Activated naive CD8-positive, alpha-beta T cell treated with anti-CD3 and anti-CD28 coated beads, Interleukin-2, amount 10 ng/mL, durations not matched to agents 7 days and 5 days (primary cell): ENCODE results near the gene CCDC86. TPM values are rescaled to one million over a fixed set of nuclear protein-coding genes. Genes with fewer than 3 reads are reported as not detected.

ENCODE experiments used
- ATAC-seq: fragments of 150-1000 bp; cut with Tn5 transposase; one replicate; pipeline ENCODE4 v1.10.0; 2021; ENCODE audit warnings: low read depth, moderate library complexity
- POLR2A ChIA-PET: fragments of 350-600 bp; sonication (Branson Sonifier 250); formaldehyde crosslinking; loops from one replicate; lab custom pipeline; 2021; ENCODE audit warnings: antibody characterized with exemption; lab: Charles Lee
- DNase-seq: peaks from one replicate; pipeline ENCODE4 v3.0.0; 2021
- H3K27ac Mint-ChIP-seq: one replicate; pipeline ENCODE4 v1.8.0; 2022; ENCODE audit warnings: mild to moderate bottlenecking, mixed read lengths
- H3K27me3 Mint-ChIP-seq: one replicate; pipeline ENCODE4 v1.8.0; 2022; ENCODE audit warnings: mild to moderate bottlenecking, moderate library complexity, mixed read lengths
- H3K36me3 Mint-ChIP-seq: one replicate; pipeline ENCODE4 v1.8.0; 2021; ENCODE audit warnings: mild to moderate bottlenecking, mixed read lengths
- H3K4me1 Mint-ChIP-seq: one replicate; pipeline ENCODE4 v1.8.0; 2021; ENCODE audit warnings: mixed read lengths
- H3K4me3 Mint-ChIP-seq: one replicate; pipeline ENCODE4 v1.8.0; 2022; ENCODE audit warnings: mild to moderate bottlenecking, moderate library complexity, mixed read lengths
- H3K9me3 Mint-ChIP-seq: one replicate; pipeline ENCODE4 v1.8.0; 2021; ENCODE audit warnings: mixed read lengths
- total RNA-seq, 2 experiments: library from RNA; stranded (reverse); gene quantifications; one replicate each; pipeline ENCODE4 v1.2.3, GENCODE V29; 2021

The CCDC86 gene
- total RNA-seq, 2 experiments from 2014 or later, result 16.9 to 17.1 TPM

DNA sequence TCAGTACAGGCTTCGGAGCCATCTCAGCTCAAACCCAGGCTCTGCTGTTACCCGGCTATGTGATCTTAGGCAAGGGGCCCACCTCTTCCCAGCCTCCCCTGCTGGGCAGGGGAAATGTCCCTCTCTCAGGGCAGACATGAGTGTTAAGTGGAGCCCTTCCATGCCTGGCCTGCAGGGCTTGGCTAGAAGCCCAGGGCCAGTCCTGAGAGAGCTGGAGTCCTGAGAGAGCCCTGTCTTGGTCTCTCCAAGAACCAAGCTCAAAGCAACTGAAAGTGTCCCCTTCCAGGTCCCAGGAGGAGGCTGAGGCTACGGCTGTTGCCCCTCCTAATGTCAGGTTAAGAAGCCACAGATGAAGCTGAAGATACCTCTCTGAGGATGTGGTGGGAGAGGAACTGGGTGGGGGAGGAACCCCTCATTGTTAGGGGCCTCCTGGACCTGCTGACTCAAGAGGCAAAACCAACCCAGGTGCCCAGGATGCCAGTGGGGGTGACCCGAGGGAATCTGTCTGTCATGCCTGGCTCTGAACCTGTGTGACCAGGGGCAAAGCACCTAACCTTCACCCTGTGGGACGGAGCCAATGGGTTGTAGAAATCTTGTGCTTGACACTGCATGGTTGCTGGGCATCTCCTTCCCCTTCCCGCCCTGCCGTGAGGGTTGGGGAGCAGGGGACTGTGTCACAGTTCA is 29.6 kb downstream of the CCDC86 start:
- peak; percentile 59 for DNase-seq
- POLR2A ChIA-PET, result interaction anchor here (0.7 to 2.2 kb wide), 9 partner anchors 11 to 39 kb away, joined by 3 to 13 read pairs (median 4); partner anchors contain the start of genes CCDC86 and PTGDR2
- no peaks in the 10 kb centered on the region for H3K27me3 Mint-ChIP-seq
- H3K9me3 Mint-ChIP-seq, result no peaks in the 10 kb centered on the region
- H3K27ac Mint-ChIP-seq, result peak overlapping the region; percentile 85
- H3K4me1 Mint-ChIP-seq, result peaks cover 56% of the 10 kb centered on the region
- H3K36me3 Mint-ChIP-seq, result no peaks in the 10 kb centered on the region
- H3K4me3 Mint-ChIP-seq, result peak overlapping the region; percentile 59
- peak; percentile 62 for ATAC-seq

DNA sequence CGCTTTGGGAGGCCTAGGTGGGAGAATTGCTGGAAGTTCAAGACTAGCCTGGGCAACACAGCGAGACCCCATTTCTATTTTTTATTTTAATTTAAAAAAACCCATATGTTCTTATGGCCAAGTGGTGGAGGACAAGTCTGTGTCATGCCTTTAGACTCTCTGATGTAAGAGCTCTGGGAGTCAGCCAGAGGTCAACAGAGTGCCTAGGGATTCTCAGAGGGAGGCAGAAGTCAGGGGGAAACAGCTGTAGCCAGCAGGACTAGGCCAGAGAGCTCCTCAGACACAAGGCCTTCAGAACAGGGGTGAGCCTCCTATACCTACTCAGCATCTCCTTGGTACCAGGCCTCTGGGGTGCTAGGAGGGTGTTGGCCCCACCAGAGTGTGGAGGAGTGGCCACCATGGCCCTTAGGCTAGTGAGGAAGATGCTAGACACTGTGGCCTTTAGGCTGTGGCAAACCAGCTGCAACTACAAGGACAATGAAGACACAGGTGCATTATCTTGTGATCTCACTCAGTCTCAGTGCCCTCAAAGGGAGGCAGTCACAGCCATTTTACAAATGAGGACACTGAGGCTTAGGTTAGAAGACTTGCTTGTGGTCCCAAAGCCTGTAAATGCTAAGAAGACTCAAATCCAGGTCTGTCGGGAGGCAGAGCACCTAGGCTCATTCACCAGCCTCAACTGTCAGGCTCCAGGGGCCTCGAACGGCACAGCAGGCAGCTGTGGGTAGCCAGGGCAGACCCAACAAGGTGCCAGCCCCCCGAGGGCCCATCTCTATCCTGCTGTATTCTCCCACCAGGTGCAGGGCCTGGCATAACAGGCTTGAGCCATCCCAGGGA is 30.4 kb downstream of the CCDC86 start:
- peaks cover 54% of the 10 kb centered on the region for H3K4me1 Mint-ChIP-seq
- H3K4me3 Mint-ChIP-seq, result peak overlapping the region; percentile 59
- peak overlapping the region; percentile 70 for H3K27ac Mint-ChIP-seq
- DNase-seq (no peak), ATAC-seq (no peak)
- H3K9me3 Mint-ChIP-seq, result no peaks in the 10 kb centered on the region
- no peaks in the 10 kb centered on the region for H3K36me3 Mint-ChIP-seq
- H3K27me3 Mint-ChIP-seq, result no peaks in the 10 kb centered on the region
- POLR2A ChIA-PET, result interaction anchor here (0.7 to 2.2 kb wide), 8 partner anchors 12 to 40 kb away, joined by 3 to 13 read pairs (median 4); partner anchors contain the start of genes CCDC86 and PTGDR2

DNA sequence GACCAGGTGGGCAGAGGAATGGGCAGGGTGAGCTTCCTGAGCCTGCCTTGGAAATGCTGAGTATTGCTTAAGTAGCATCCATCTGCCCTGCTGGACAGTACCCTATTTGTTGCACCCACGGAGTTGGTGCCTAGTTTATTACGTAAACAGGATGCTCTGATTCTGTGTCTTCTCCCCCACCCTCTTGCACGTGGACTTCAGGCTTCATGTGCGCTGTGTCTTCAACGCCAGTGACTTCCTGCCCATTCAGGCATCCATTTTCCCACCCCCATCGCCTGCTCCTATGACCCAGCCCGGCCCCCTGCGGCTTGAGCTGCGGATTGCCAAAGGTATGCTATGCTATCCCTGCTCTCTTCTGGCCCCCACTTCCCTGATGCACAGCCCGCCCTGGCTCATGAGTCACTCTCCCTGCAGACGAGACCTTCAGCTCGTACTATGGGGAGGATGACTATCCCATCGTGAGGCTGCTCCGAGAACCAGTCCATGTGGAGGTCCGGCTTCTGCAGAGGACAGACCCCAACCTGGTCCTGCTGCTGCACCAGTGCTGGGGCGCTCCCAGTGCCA is 31.1 kb downstream of the CCDC86 start:
- no peak for ATAC-seq
- POLR2A ChIA-PET, result interaction anchor here (2.2 kb wide), 1 partner anchor 17 kb away, joined by 7 read pairs; the partner anchor contains the start of gene PTGDR2
- Mint-ChIP-seq H3K9me3 (no peaks in the 10 kb centered on the region), H3K4me3 (no peak overlapping the region), H3K4me1 (peaks cover 53% of the 10 kb centered on the region), H3K27ac (peak overlapping the region; percentile 62), H3K27me3 (no peaks in the 10 kb centered on the region), H3K36me3 (no peaks in the 10 kb centered on the region)
- DNase-seq, result no peak

DNA sequence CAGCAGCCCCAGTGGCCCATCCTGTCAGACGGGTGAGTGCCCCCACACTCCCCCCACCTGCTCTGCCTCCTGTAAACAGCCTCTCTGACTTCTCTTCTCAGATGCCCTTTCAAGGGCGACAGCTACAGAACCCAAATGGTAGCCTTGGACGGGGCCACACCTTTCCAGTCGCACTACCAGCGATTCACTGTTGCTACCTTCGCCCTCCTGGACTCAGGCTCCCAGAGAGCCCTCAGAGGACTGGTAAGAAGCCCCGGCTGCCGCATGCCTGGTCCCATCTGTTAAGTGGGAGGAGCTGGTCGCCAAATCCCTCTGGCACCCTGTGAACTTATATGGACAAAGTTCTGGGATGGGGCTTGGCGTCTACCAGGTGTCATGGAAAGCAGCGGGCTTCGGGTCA is 31.6 kb downstream of the CCDC86 start:
- Mint-ChIP-seq H3K9me3 (no peaks in the 10 kb centered on the region), H3K27ac (peak overlapping the region; percentile 62), H3K36me3 (no peaks in the 10 kb centered on the region), H3K27me3 (no peaks in the 10 kb centered on the region), H3K4me1 (peaks cover 48% of the 10 kb centered on the region), H3K4me3 (no peak overlapping the region)
- DNase-seq (no peak), ATAC-seq (no peak)
- POLR2A ChIA-PET, result no interaction called here

DNA sequence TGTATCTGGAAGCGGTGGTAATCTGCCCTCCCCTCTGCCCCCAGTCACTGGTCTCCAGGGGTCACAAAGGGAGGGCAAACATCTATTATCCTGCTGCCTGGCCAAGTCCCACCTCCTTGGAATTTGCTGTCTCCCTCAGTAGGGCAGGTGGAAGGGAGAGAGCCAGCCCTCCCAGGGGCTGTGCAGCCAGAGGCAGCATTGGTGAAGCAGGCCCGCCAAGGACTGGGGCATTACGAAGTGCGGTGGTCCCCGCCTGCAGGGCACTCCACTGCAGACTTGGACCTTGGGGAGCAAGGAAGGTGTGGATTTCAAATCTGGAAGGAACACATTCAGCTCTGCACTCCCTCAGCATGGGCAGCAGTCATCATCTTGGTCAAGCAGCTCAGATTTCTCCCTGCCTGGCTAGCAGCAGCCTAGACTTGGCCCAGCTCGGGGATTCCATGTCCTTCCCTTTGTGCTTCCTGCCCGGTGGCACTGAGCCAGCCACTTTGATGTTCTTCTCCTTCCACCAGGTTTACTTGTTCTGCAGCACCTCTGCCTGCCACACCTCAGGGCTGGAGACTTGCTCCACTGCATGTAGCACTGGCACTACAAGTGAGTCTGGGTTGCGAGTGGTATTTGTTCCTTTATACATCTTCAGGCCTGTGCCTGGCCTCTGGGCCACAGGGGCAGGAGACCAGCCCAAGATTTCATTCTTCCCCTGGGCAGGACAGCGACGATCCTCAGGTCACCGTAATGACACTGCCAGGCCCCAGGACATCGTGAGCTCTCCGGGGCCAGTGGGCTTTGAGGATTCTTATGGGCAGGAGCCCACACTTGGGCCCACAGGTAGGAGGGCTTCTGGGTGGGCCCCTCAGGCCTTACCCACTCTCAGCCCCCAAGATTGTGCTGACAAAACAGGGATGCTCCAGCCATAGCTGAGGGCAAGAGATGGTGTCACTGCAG is 32.8 kb downstream of the CCDC86 start:
- ATAC-seq (no peak), DNase-seq (no peak)
- peaks cover 3% of the 10 kb centered on the region for H3K36me3 Mint-ChIP-seq
- H3K4me3 Mint-ChIP-seq, result no peak overlapping the region
- no peaks in the 10 kb centered on the region for H3K27me3 Mint-ChIP-seq
- POLR2A ChIA-PET, result no interaction called here
- peak overlapping the region; percentile 54 for H3K27ac Mint-ChIP-seq
- H3K9me3 Mint-ChIP-seq, result no peaks in the 10 kb centered on the region
- peaks cover 41% of the 10 kb centered on the region for H3K4me1 Mint-ChIP-seq

DNA sequence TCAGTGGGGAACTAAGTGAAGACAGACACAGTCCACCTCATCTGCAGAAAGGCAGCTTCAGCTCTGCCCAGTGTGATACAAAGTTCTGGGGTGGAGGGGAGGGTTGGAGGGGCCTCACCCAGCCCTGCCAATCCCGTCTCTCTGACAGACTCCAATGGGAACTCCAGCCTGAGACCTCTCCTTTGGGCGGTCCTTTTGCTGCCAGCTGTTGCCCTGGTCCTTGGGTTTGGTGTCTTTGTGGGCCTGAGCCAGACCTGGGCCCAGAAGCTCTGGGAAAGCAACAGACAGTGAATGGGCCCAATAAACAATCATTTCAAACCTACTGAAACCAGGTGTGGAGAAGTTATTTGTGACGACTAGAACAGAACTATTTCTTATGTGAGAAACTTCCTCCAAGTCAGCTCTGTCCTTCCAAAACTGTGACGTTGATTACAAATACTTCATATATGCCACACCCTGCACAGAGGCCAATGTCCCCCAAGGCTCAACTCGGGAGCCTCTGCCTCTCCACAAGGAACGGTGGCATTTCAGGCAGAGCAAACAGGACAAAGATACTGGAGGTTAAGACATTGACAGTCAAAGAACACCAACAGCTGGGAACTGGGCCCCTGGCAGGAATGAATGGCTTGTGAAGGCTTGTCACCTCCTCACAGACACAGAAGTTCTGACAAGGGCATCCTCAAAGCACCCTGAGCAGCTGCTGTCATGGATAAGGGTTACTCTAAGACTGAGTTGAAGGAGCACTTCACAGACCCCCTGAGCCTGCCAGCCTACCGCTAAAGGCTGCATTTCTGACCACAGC is 33.7 kb downstream of the CCDC86 start:
- no peak overlapping the region for H3K27ac Mint-ChIP-seq
- DNase-seq, result no peak
- no peak overlapping the region for H3K4me3 Mint-ChIP-seq
- no peaks in the 10 kb centered on the region for H3K27me3 Mint-ChIP-seq
- no peak for ATAC-seq
- POLR2A ChIA-PET, result no interaction called here
- peaks cover 3% of the 10 kb centered on the region for H3K36me3 Mint-ChIP-seq
- H3K4me1 Mint-ChIP-seq, result peaks cover 36% of the 10 kb centered on the region
- H3K9me3 Mint-ChIP-seq, result no peaks in the 10 kb centered on the region

DNA sequence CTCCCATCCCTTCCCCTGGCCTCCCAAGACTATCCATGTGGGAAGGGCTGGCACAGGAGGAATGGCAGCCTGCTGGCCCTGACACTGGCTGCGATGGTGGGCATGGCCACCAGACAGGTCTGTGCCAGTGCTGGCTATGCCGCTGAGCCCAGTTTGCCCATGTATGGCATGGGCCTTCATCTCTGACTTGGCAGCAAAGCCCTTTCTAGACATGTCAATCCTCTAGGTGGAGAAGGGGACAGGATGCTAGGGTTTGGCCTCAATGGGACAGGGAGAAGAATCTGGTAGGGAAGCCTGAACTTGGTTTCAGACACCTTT is 34.2 kb downstream of the CCDC86 start:
- H3K27ac Mint-ChIP-seq, result peak overlapping the region; percentile 30
- peaks cover 33% of the 10 kb centered on the region for H3K4me1 Mint-ChIP-seq
- no peaks in the 10 kb centered on the region for H3K27me3 Mint-ChIP-seq
- DNase-seq, result no peak
- H3K9me3 Mint-ChIP-seq, result no peaks in the 10 kb centered on the region
- no peak for ATAC-seq
- no peak overlapping the region for H3K4me3 Mint-ChIP-seq
- POLR2A ChIA-PET, result no interaction called here
- H3K36me3 Mint-ChIP-seq, result peaks cover 3% of the 10 kb centered on the region

DNA sequence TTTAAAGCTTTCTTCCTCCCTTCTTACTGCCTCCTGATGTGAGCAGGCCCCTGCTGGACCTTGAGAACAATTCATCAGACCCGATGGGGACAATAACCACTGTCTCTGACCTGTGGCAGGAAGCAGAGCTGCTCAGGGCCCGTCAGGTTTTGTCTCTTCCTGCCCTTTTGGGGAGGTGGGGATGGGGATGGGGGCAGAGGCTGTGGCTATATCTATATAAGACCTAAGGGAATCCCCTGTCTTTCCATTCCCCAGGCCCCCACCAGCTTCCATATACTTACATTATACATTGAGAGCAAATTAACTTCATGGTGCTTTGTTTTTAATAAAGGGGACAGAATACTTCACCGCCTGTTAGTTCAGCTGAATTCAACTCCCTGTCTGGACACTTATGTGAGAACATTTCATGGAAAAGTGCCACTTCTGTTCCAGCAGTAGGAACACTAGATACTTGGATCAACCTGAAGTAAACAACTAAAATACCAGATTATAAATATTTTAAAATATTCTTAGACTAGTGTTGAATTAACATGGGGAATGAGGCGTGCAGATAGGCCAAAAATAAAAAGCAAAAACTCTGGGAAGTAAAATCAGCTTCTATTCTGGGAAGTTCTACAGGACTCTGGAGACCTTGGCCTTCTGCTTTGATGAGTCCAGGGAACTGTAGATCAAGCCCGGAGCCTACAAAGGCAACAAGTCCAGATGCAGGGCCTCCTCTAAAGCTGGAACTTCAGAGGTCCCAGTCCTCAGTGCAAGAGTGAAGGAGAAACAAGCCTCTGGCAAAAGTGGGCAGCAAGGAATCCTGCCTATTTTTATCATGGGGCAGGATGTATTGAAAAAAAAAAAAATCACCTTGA is 36.6 kb downstream of the CCDC86 start:
- peaks cover 15% of the 10 kb centered on the region for H3K4me1 Mint-ChIP-seq
- H3K36me3 Mint-ChIP-seq, result peaks cover 9% of the 10 kb centered on the region
- DNase-seq, result no peak
- no peak for ATAC-seq
- no peaks in the 10 kb centered on the region for H3K27me3 Mint-ChIP-seq
- H3K27ac Mint-ChIP-seq, result no peak overlapping the region
- POLR2A ChIA-PET, result no interaction called here
- no peak overlapping the region for H3K4me3 Mint-ChIP-seq
- no peaks in the 10 kb centered on the region for H3K9me3 Mint-ChIP-seq

DNA sequence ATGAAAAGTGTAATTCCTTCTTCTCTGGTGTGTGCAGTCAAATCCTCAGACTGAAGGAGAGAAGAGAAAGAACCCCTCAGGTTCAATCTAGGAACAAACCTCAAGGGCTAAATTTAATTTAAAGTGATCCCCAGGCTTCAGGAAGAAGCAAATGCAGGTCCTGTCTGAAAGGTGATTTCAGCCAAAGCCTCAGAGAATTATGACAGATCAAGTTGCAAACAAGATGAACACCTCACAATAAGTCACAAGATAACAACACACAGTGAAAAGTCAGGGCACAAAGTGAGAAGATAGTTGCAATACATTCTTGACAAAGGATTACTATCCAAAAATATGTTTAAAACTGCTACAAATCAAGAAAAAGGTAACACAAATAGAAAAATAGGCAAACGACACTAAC is 37.2 kb downstream of the CCDC86 start:
- DNase-seq (no peak), ATAC-seq (no peak)
- no peak overlapping the region for H3K27ac Mint-ChIP-seq
- H3K36me3 Mint-ChIP-seq, result peaks cover 13% of the 10 kb centered on the region
- no peak overlapping the region for H3K4me3 Mint-ChIP-seq
- no peaks in the 10 kb centered on the region for H3K27me3 Mint-ChIP-seq
- H3K9me3 Mint-ChIP-seq, result no peaks in the 10 kb centered on the region
- POLR2A ChIA-PET, result no interaction called here
- H3K4me1 Mint-ChIP-seq, result peaks cover 11% of the 10 kb centered on the region

DNA sequence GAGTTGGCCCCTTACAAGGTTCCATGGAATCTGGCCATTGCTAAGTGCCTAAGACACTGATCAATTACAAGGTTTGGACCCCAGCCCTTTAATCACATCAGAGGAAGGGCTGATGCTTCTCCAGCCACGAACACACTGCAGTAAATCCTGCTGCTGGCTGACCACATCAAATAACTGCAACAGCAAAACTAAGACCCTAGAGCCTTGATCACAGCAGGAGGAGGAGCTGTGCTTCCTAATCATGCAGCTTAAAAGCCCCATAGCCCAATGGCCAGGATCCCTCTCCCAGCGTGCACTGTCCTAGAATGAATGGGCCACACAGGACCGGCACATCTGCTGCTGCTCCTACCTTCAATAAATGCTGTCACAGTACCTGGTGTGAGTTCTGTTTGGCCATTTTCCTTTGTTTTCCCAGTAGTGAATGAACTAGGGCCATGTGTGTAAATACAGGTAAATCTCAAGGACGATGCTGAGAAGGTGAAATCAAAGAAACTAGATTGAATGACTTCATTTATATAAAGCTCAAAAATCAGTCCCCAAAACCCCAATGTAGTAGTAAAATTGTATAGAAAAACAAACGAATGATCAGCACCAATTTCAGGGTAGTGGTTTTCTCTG is 38.2 kb downstream of the CCDC86 start:
- peaks cover 15% of the 10 kb centered on the region for H3K36me3 Mint-ChIP-seq
- POLR2A ChIA-PET, result no interaction called here
- no peaks in the 10 kb centered on the region for H3K27me3 Mint-ChIP-seq
- H3K27ac Mint-ChIP-seq, result no peak overlapping the region
- H3K9me3 Mint-ChIP-seq, result no peaks in the 10 kb centered on the region
- DNase-seq (no peak), ATAC-seq (peak; percentile 36)
- H3K4me1 Mint-ChIP-seq, result peaks cover 9% of the 10 kb centered on the region
- H3K4me3 Mint-ChIP-seq, result no peak overlapping the region

DNA sequence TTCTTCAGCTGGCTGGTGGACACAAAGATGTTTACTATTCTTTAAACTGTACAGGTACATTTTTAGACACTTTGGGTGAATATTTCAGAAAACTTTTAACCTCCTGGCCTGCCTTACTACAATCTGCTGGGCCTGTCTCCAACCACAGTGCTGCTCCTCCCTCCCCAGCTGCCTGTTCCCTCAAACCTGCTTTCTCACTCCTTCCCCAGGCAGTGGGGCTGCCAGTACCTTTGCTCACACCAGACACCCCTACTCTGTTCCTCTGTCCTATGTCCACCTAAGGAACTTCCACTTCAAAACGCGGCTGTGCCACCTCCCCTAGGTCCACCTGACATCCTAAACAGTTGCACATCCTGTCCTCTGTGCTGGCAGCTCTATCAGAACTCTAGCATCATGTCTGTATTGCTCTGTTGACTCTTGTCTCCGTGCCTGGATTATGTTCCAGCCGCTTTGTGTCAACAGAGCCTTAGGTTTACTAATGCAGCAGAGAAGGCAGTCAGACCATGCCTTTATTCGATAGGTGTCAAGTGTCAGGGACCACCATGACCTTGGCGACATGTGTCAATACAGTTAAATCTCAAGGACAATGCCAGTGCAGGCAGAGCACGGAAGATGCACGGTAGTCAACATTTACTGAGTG is 38.9 kb downstream of the CCDC86 start:
- H3K27ac Mint-ChIP-seq, result peak overlapping the region; percentile 49
- H3K27me3 Mint-ChIP-seq, result no peaks in the 10 kb centered on the region
- peaks cover 9% of the 10 kb centered on the region for H3K4me1 Mint-ChIP-seq
- no peak for DNase-seq
- no peak for ATAC-seq
- no peak overlapping the region for H3K4me3 Mint-ChIP-seq
- H3K9me3 Mint-ChIP-seq, result no peaks in the 10 kb centered on the region
- peaks cover 19% of the 10 kb centered on the region for H3K36me3 Mint-ChIP-seq
- POLR2A ChIA-PET, result no interaction called here
